ENCODE results near the gene GPANK1.

- TF ChIP-seq CTCF (conservative IDR thresholded peaks at IDR 0.05; ENCODE audit: low read depth, low read length) (no peak), EZH2 (IDR thresholded peaks at IDR 0.05; ENCODE audit: borderline replicate concordance, low read depth, low read length, poor library complexity, severe bottlenecking) (no peak)
Observed at GRCh38 chr6:31706599-31706998, 41.8 kb upstream of the GPANK1 start, which contains the start of gene LY6G6F.

Data from A673 (cell line).